Measurements from ENCODE around the gene SPATA13. TPM values are rescaled to one million over a fixed set of nuclear protein-coding genes. Genes with fewer than 3 reads are reported as not detected.

The SPATA13 gene
- total RNA-seq, 3 donors from 2014 or later (not counting 1 experiment from before 2014, with no cell fraction given), result 108 to 141 (median 141) TPM

GRCh38 chr13:24287748-24288287 lies 127.3 kb downstream of the SPATA13 start:
- H3K4me1 ChIP-seq (ENCODE audit: control insufficient read depth, insufficient read depth, low read length), result no peaks in the 10 kb centered on the region
- intact Hi-C loops (cut with micrococcal nuclease), result no loop called here
- H3K27ac ChIP-seq (ENCODE audit: low read length), result no peak overlapping the region
- Mint-ChIP-seq H3K4me1 (peaks cover 15 to 26% of the 10 kb centered on the region in 2 donors), H3K27me3 (ENCODE audit: low read depth in 2 of 2) (no peaks in the 10 kb centered on the region), H3K27ac (peak overlapping the region in 1 of 2 donors; percentile 78), H3K36me3 (peaks cover 19% of the 10 kb centered on the region), H3K4me3 (no peak overlapping the region), H3K9me3 (no peaks in the 10 kb centered on the region)
- no peaks in the 10 kb centered on the region for H3K27me3 ChIP-seq (ENCODE audit: control insufficient read depth, insufficient read depth, low read length)
- H3K4me3 ChIP-seq (ENCODE audit: low read length), result no peak overlapping the region
- ATAC-seq, result no peak
- no peaks in the 10 kb centered on the region for H3K9me3 ChIP-seq (ENCODE audit: control insufficient read depth, insufficient read depth, low read length)
- peaks cover 88% of the 10 kb centered on the region for H3K36me3 ChIP-seq (ENCODE audit: control insufficient read depth, insufficient read depth, low read length)
- no peak for DNase-seq
- 96% methylated on average over 8 of the region's 8 CpGs for WGBS (ENCODE audit: insufficient coverage)
- TF ChIP-seq CTCF (IDR thresholded peaks at IDR 0.05), result no peak

GRCh38 chr13:24288870-24289269 lies 128.3 kb downstream of the SPATA13 start:
- Histone ChIP-seq H3K36me3 (ENCODE audit: control insufficient read depth, insufficient read depth, low read length) (peaks cover 90% of the 10 kb centered on the region), H3K9me3 (ENCODE audit: control insufficient read depth, insufficient read depth, low read length) (no peaks in the 10 kb centered on the region), H3K4me3 (ENCODE audit: low read length) (no peak overlapping the region), H3K27ac (ENCODE audit: low read length) (no peak overlapping the region), H3K27me3 (ENCODE audit: control insufficient read depth, insufficient read depth, low read length) (no peaks in the 10 kb centered on the region), H3K4me1 (ENCODE audit: control insufficient read depth, insufficient read depth, low read length) (no peaks in the 10 kb centered on the region)
- DNase-seq (no peak), ATAC-seq (no peak)
- 93% methylated on average over 4 of the region's 5 CpGs for WGBS (ENCODE audit: insufficient coverage)
- TF ChIP-seq CTCF (IDR thresholded peaks at IDR 0.05), result no peak
- H3K27me3 Mint-ChIP-seq (ENCODE audit: low read depth in 2 of 2), result no peaks in the 10 kb centered on the region
- intact Hi-C loops (cut with micrococcal nuclease), result no loop called here
- H3K9me3 Mint-ChIP-seq, result no peaks in the 10 kb centered on the region
- peaks cover 5 to 18% of the 10 kb centered on the region in 2 donors for H3K4me1 Mint-ChIP-seq
- H3K4me3 Mint-ChIP-seq, result no peak overlapping the region
- H3K36me3 Mint-ChIP-seq, result peaks cover 29% of the 10 kb centered on the region
- peak overlapping the region in 1 of 2 donors; percentile 78 for H3K27ac Mint-ChIP-seq

DNA sequence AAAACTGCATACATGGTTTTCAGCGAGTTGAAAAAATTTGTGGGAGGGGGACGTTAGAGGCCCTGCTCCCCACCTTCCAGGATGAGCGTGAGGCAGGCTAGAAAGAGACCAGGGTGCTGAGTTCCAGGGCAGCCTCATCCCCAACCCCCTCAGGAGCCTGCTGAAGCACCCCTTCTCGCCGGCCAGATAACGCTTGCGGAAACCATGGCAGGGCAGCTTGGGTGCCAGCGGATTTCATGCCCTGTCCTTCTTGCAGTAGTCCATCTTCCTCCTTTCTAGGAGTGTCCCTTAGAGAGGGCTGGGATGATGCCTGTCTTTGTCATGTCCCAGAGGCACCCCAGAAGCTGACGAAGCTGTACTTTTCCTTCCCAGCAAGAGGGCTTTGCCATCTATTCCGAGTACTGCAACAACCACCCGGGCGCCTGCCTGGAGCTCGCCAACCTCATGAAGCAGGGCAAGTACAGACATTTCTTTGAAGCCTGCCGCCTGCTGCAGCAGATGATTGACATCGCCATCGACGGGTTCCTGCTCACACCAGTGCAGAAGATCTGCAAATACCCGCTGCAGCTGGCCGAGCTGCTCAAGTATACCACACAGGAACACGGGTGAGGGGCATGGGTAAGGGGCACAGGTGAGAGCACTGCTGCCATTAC lies 129.9 kb downstream of the SPATA13 start:
- no peak overlapping the region for H3K4me3 Mint-ChIP-seq
- TF ChIP-seq CTCF (IDR thresholded peaks at IDR 0.05), result no peak
- no peaks in the 10 kb centered on the region for H3K9me3 Mint-ChIP-seq
- intact Hi-C loops (cut with micrococcal nuclease), result no loop called here
- H3K9me3 ChIP-seq (ENCODE audit: control insufficient read depth, insufficient read depth, low read length), result no peaks in the 10 kb centered on the region
- H3K27me3 Mint-ChIP-seq (ENCODE audit: low read depth in 2 of 2), result no peaks in the 10 kb centered on the region
- H3K27ac Mint-ChIP-seq, result peak overlapping the region; percentile 78 to 82
- no peak overlapping the region for H3K4me3 ChIP-seq (ENCODE audit: low read length)
- H3K4me1 Mint-ChIP-seq, result peaks cover 4 to 10% of the 10 kb centered on the region in 2 donors
- H3K27ac ChIP-seq (ENCODE audit: low read length), result no peak overlapping the region
- no peak for DNase-seq
- no peak for ATAC-seq
- WGBS (ENCODE audit: insufficient coverage), result 97% methylated on average over 20 of the region's 20 CpGs
- H3K36me3 Mint-ChIP-seq, result peaks cover 36% of the 10 kb centered on the region
- H3K27me3 ChIP-seq (ENCODE audit: control insufficient read depth, insufficient read depth, low read length), result no peaks in the 10 kb centered on the region
- no peaks in the 10 kb centered on the region for H3K4me1 ChIP-seq (ENCODE audit: control insufficient read depth, insufficient read depth, low read length)
- H3K36me3 ChIP-seq (ENCODE audit: control insufficient read depth, insufficient read depth, low read length), result peaks cover 91% of the 10 kb centered on the region

All from natural killer cell (primary cell).